A673 (cell line): ENCODE results near the gene MEOX2. TPM values are rescaled to one million over a fixed set of nuclear protein-coding genes. Genes with fewer than 3 reads are reported as not detected.

Experiments
- BruUV-seq: library from RNA; stranded (reverse); fragments of 400-500 nt; replicated peaks from 2 replicates; lab custom pipeline; 2021; lab: Mats Ljungman, UMichigan
- CTCF ChIA-PET: fragments of 300-600 bp; sonication (Branson Sonifier 250); formaldehyde crosslinking; loops from one replicate; lab custom pipeline; 2022; ENCODE audit warnings: antibody characterized with exemption; lab: Charles Lee
- POLR2A ChIA-PET: fragments of 300-600 bp; sonication (Branson Sonifier 250); formaldehyde crosslinking; loops from one replicate; lab custom pipeline; 2022; ENCODE audit warnings: antibody characterized with exemption; ENCODE audit not compliant: low non-redundant PET; lab: Charles Lee
- DNase-seq: peaks from one replicate; pipeline ENCODE4 v3.0.0-alpha.2; 2015; ENCODE audit warnings: low spot score
- H3K27ac ChIP-seq: fragments of 200-600 bp; sonication (generic); 2 replicates; pipeline ENCODE4 v1.5.1; 2016; ENCODE audit warnings: mixed run types, low read depth, mild to moderate bottlenecking, mixed read lengths, antibody characterized with exemption, low read length; ENCODE audit not compliant: poor library complexity, severe bottlenecking
- H3K27me3 ChIP-seq: fragments of 200-600 bp; sonication (generic); replicated peaks from 2 replicates; pipeline ENCODE4 v1.6.1; 2017; ENCODE audit warnings: mixed run types, low read depth, mild to moderate bottlenecking, mixed read lengths, antibody characterized with exemption, low read length; ENCODE audit not compliant: insufficient read depth, poor library complexity
- H3K36me3 ChIP-seq: fragments of 200-600 bp; sonication (generic); 2 replicates; pipeline ENCODE4 v1.6.1; 2016; ENCODE audit warnings: mixed run types, mild to moderate bottlenecking, mixed read lengths, antibody characterized with exemption, low read length; ENCODE audit not compliant: insufficient read depth, poor library complexity, severe bottlenecking
- H3K4me1 ChIP-seq: fragments of 200-600 bp; sonication (generic); 2 replicates; pipeline ENCODE4 v1.6.1; 2017; ENCODE audit warnings: mixed run types, mild to moderate bottlenecking, mixed read lengths, antibody characterized with exemption, low read length; ENCODE audit not compliant: insufficient read depth, poor library complexity, severe bottlenecking
- H3K4me3 ChIP-seq: fragments of 200-600 bp; sonication (generic); 2 replicates; pipeline ENCODE4 v1.5.1; 2016; ENCODE audit warnings: low read depth, mixed run types, mild to moderate bottlenecking, mixed read lengths, low read length; ENCODE audit not compliant: poor library complexity, severe bottlenecking
- H3K9me3 ChIP-seq: fragments of 200-600 bp; sonication (generic); 2 replicates; pipeline ENCODE4 v1.6.1; 2016; ENCODE audit warnings: mixed run types, low read depth, mild to moderate bottlenecking, mixed read lengths, antibody characterized with exemption, low read length; ENCODE audit not compliant: poor library complexity, severe bottlenecking
- EZH2 ChIP-seq: fragments of 200-600 bp; sonication (generic); IDR thresholded peaks from 2 replicates; pipeline ENCODE4 v1.6.1; 2017; ENCODE audit warnings: borderline replicate concordance, low read depth, mild to moderate bottlenecking, mixed read lengths, antibody characterized with exemption, low read length; ENCODE audit not compliant: poor library complexity, severe bottlenecking
- intact Hi-C: fragments of 100-400 bp; cut with micrococcal nuclease; formaldehyde crosslinking; loops from one replicate; pipeline ENCODE4 v1.10.0; 2022; ENCODE audit not compliant: unreplicated experiment
- total RNA-seq: library from RNA; stranded (reverse); gene quantifications from 2 replicates; pipeline ENCODE4 v1.2.3, GENCODE V29; 2021
- TF ChIP-seq, protein P1 (sequence below): fragments of 300-800, 200-600 bp; sonication (generic); conservative IDR thresholded peaks from 2 replicates; pipeline ENCODE4 v1.5.1; 2017; ENCODE audit warnings: low read depth, mild to moderate bottlenecking, antibody characterized with exemption, low read length, moderate library complexity, mixed read lengths

Gene MEOX2
- total RNA-seq, 1 experiment from 2014 or later = not detected

DNA sequence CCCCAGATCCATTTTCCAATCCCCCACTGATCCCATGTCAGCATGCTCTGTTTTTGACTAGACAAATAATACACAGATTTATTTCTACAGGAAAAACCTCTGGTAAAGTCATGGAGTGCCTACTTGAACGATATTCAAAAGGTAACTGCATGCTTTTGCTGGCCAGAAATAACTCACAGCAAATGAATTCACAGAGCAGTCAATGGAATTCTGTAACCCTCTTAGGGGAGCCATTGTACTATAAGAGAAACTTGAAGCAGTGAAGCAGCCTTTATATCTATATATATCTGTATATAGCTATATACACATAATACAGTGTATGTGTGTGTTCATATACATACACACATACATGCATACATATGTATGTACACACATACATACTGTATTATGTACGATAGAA is 29.0 kb upstream of the MEOX2 start:
- H3K27ac ChIP-seq = no peak overlapping the region
- H3K4me1 ChIP-seq = no peaks in the 10 kb centered on the region
- CTCF ChIA-PET = no interaction called here
- no peak overlapping the region for H3K4me3 ChIP-seq
- BruUV-seq = no TSS peak
- no peaks in the 10 kb centered on the region for H3K36me3 ChIP-seq
- POLR2A ChIA-PET = no interaction called here
- intact Hi-C loops = no loop called here
- H3K9me3 ChIP-seq = no peaks in the 10 kb centered on the region
- no peak for TF ChIP-seq EZH2
- TF ChIP-seq, protein P1, sequence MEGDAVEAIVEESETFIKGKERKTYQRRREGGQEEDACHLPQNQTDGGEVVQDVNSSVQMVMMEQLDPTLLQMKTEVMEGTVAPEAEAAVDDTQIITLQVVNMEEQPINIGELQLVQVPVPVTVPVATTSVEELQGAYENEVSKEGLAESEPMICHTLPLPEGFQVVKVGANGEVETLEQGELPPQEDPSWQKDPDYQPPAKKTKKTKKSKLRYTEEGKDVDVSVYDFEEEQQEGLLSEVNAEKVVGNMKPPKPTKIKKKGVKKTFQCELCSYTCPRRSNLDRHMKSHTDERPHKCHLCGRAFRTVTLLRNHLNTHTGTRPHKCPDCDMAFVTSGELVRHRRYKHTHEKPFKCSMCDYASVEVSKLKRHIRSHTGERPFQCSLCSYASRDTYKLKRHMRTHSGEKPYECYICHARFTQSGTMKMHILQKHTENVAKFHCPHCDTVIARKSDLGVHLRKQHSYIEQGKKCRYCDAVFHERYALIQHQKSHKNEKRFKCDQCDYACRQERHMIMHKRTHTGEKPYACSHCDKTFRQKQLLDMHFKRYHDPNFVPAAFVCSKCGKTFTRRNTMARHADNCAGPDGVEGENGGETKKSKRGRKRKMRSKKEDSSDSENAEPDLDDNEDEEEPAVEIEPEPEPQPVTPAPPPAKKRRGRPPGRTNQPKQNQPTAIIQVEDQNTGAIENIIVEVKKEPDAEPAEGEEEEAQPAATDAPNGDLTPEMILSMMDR = no peak
- peaks cover 22% of the 10 kb centered on the region for H3K27me3 ChIP-seq
- DNase-seq = no peak

DNA sequence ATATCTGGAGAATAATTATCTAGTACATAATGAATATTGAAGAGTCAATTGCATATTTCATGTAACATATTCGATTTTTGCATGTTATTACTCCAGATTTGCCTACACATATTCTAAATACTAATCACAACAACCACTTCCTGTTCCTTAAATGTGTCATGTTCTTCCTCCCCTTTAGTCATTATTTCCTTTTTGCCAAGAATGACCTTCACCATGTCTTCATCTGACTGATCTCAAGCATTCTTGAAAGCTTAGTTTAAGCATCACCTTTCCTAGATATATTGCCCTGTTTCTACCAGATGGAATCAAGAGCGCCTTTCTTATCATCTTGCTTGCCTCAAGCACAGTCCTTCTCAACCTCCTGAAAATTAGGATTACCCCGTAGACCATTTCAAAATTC is 23.5 kb upstream of the MEOX2 start:
- POLR2A ChIA-PET = no interaction called here
- H3K36me3 ChIP-seq = no peaks in the 10 kb centered on the region
- no peaks in the 10 kb centered on the region for H3K9me3 ChIP-seq
- DNase-seq = no peak
- BruUV-seq = no TSS peak
- no peaks in the 10 kb centered on the region for H3K4me1 ChIP-seq
- no peak overlapping the region for H3K4me3 ChIP-seq
- H3K27me3 ChIP-seq = peaks cover 40% of the 10 kb centered on the region
- H3K27ac ChIP-seq = no peak overlapping the region
- intact Hi-C loops = no loop called here
- no peak for TF ChIP-seq EZH2
- TF ChIP-seq, protein P1 = no peak
- CTCF ChIA-PET = no interaction called here

DNA sequence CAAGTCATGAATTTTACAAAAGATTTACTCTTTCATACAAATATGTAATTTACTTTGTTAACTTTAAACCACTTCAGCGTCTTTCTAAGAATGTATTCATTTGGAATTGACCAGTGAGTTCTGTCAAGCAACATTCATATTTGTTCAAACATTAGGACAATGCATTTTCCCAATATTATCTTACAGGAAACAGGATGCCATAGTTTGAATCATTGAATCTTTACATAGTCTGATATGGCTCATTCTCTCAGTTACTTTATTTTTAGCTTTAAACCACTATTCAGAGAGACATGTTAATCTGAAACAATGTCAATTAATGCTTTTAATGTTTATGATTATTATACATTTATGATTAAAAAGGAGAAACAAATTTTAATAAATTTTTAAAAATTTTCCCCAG is 21.1 kb upstream of the MEOX2 start:
- no TSS peak for BruUV-seq
- DNase-seq = no peak

More for the DNA sequence above, 21.1 kb upstream of the MEOX2 start:
- Histone ChIP-seq H3K27ac (no peak overlapping the region), H3K27me3 (peaks cover 25% of the 10 kb centered on the region), H3K4me3 (no peak overlapping the region), H3K4me1 (no peaks in the 10 kb centered on the region), H3K36me3 (no peaks in the 10 kb centered on the region), H3K9me3 (no peaks in the 10 kb centered on the region)
- intact Hi-C loops = no loop called here
- CTCF ChIA-PET = no interaction called here
- TF ChIP-seq, protein P1 = no peak
- TF ChIP-seq EZH2 = no peak
- POLR2A ChIA-PET = no interaction called here
